ENCODE measurements around the gene PROC. TPM values are rescaled to one million over a fixed set of nuclear protein-coding genes. Genes with fewer than 3 reads are reported as not detected.

Gene PROC
- total RNA-seq, 1 experiment from 2014 or later, result 0.58 TPM

DNA sequence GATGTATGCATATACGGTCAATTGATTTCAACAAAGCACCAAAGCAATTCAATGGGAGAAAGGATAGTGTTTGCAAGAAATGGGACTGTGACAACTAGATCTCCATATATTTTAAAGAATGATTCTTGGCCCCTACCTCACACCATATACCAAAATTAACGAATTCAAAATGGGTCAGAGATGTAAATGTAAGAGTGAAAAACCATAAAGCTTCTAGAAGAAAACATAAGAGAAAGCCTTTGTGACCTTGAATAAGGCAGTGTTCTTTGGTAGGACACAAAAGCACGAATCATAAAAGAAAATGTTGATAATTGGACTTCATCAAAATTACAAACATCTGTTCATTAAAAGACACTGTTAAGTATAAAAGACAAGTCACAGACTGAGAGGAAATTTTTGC is 5.0 kb upstream of the PROC start:
- POLR2A ChIA-PET (ENCODE audit: unreplicated experiment), result no interaction called here
- CTCF ChIA-PET, result no interaction called here

DNA sequence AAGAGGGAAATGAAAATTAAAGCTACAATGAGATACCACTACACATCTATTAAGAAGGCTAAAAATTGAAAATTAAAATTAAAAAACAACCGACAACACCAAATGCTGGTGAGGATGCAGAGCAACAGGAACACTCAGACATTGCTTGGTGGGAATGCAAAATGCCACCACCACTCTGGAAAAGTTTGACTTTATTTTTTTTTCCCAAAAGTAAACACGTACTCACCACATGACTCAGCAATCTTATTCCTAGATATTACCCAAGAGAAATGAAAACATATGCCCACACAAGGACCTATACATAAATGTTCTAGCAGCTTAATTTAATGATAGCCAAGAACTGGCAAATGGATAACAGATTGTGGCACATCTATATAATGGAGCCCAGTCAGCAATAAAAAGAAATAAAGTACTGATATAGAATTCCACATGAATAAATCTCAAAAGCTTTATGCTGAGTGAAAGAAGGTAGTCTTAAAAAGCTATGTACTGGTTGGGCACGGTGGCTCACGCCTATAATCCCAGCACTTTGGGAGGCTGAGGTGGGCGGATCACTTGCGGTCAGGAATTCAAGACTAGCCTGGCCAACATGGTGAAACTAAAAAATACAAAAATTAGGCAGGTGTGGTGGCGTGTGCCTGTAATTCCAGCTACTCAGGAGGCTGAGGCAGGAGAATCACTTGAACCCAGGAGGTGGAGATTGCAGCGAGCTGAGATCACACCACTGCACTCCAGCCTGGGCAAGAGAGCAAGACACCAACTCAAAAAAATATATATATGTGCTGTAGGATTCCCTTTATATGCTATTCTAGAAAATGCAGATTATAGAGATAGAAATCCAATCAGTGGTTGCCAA is 4.2 kb upstream of the PROC start:
- ChIA-PET CTCF (interaction anchor here (0.5 kb wide), 1 partner anchor 217 kb away, joined by 7 read pairs; no protein-coding TSS in a partner anchor), POLR2A (ENCODE audit: unreplicated experiment) (interaction anchor here (0.6 to 0.7 kb wide), 2 partner anchors 90 to 1357 kb away, joined by 4 to 5 read pairs; no protein-coding TSS in a partner anchor)
- no TSS peak for BruUV-seq (replicated peaks)
- no peak overlapping the region for H3K9ac ChIP-seq (ENCODE audit: low read length)
- no peak for TF ChIP-seq EZH2phosphoT487 (IDR thresholded peaks at IDR 0.05; ENCODE audit: borderline replicate concordance, low read length)
- TF ChIP-seq EZH2 (IDR thresholded peaks at IDR 0.05; ENCODE audit: low read length, unreplicated experiment), result no peak
- TF ChIP-seq, protein P1, sequence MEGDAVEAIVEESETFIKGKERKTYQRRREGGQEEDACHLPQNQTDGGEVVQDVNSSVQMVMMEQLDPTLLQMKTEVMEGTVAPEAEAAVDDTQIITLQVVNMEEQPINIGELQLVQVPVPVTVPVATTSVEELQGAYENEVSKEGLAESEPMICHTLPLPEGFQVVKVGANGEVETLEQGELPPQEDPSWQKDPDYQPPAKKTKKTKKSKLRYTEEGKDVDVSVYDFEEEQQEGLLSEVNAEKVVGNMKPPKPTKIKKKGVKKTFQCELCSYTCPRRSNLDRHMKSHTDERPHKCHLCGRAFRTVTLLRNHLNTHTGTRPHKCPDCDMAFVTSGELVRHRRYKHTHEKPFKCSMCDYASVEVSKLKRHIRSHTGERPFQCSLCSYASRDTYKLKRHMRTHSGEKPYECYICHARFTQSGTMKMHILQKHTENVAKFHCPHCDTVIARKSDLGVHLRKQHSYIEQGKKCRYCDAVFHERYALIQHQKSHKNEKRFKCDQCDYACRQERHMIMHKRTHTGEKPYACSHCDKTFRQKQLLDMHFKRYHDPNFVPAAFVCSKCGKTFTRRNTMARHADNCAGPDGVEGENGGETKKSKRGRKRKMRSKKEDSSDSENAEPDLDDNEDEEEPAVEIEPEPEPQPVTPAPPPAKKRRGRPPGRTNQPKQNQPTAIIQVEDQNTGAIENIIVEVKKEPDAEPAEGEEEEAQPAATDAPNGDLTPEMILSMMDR (conservative IDR thresholded peaks at IDR 0.05; ENCODE audit: low read depth, low read length), result no peak
- H3K36me3 ChIP-seq (ENCODE audit: low read depth, low read length), result no peaks in the 10 kb centered on the region
- H3K4me2 ChIP-seq (ENCODE audit: low read length), result peak overlapping the region; percentile 30
- no peaks in the 10 kb centered on the region for H3K9me3 ChIP-seq (ENCODE audit: low read length)
- peak overlapping the region; percentile 12 for H3K27ac ChIP-seq (ENCODE audit: low read length)
- H2AFZ ChIP-seq (ENCODE audit: low read length), result no peak overlapping the region
- DNase-seq (peak; percentile 81), ATAC-seq (peak; percentile 29)
- no peaks in the 10 kb centered on the region for H4K20me1 ChIP-seq (ENCODE audit: low read length)
- H3K9me2 ChIP-seq (replicated peaks; ENCODE audit: low read length), result no peaks in the 10 kb centered on the region
- no peaks in the 10 kb centered on the region for H3K79me2 ChIP-seq (ENCODE audit: low read length)
- peaks cover 45% of the 10 kb centered on the region for H3K4me1 ChIP-seq (ENCODE audit: insufficient read depth, low read length)
- no peaks in the 10 kb centered on the region for H3K27me3 ChIP-seq (ENCODE audit: low read length)
- peaks cover 7% of the 10 kb centered on the region for H3F3A ChIP-seq (ENCODE audit: low read length, unreplicated experiment)
- no peak overlapping the region for H3K4me3 ChIP-seq (ENCODE audit: low read length)
- intact Hi-C loops (cut with micrococcal nuclease), result no loop called here

More for the DNA sequence above, 5.0 kb upstream of the PROC start:
- intact Hi-C loops (cut with micrococcal nuclease), result no loop called here
- Histone ChIP-seq H4K20me1 (ENCODE audit: low read length) (no peaks in the 10 kb centered on the region), H3K36me3 (ENCODE audit: low read depth, low read length) (no peaks in the 10 kb centered on the region), H3K27me3 (ENCODE audit: low read length) (no peaks in the 10 kb centered on the region), H3K9me2 (replicated peaks; ENCODE audit: low read length) (no peaks in the 10 kb centered on the region), H3K9me3 (ENCODE audit: low read length) (no peaks in the 10 kb centered on the region), H3K4me2 (ENCODE audit: low read length) (peak overlapping the region; percentile 30; the same call in 1 of the 2 replicates), H3F3A (ENCODE audit: low read length, unreplicated experiment) (peaks cover 7% of the 10 kb centered on the region), H3K9ac (ENCODE audit: low read length) (no peak overlapping the region), H3K79me2 (ENCODE audit: low read length) (no peaks in the 10 kb centered on the region), H3K27ac (ENCODE audit: low read length) (peak overlapping the region; percentile 12; the same call in 1 of the 2 replicates), H3K4me3 (ENCODE audit: low read length) (no peak overlapping the region), H3K4me1 (ENCODE audit: insufficient read depth, low read length) (peaks cover 52% of the 10 kb centered on the region), H2AFZ (ENCODE audit: low read length) (no peak overlapping the region)
- no peak for TF ChIP-seq EZH2phosphoT487 (IDR thresholded peaks at IDR 0.05; ENCODE audit: borderline replicate concordance, low read length)
- no peak for TF ChIP-seq EZH2 (IDR thresholded peaks at IDR 0.05; ENCODE audit: low read length, unreplicated experiment)
- TF ChIP-seq, protein P1 (conservative IDR thresholded peaks at IDR 0.05; ENCODE audit: low read depth, low read length), result no peak
- no TSS peak for BruUV-seq (replicated peaks)
- DNase-seq (no peak), ATAC-seq (no peak)

Measured in PC-3 (cell line).